ENCODE data around the gene AHCYL2.
"Not testable (repeated sequence)": the region's sequence is repeated elsewhere in the genome, so short reads cannot be mapped to it uniquely, and the experiment has no call there.

DNA sequence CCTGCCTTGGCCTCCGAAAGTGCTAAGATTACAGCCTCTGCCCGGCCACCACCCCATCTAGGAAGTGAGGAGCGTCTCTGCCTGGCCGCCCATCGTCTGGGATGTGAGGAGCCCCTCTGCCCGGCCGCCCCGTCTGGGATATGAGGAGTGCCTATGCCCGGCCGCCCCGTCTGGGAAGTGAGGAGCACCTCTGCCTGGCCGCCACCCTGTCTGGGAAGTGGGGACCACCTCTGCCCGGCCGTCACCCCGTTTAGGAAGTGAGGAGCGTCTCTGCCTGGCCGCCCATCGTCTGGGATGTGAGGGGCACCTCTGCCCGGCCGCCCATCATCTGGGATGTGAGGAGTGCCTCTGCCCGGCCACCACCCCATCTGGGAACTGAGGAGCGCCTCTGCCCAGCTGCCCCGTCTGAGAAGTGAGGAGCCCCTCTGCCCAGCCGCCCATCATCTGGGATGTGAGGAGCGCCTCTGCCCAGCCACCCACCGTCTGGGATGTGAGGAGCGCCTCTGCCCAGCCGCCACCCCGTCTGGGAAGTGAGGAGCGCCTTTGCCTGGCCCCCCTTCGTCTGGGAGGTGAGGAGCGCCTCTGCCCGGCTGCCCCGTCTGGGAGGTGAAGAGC, 8.6 kb upstream of the AHCYL2 start:
- TF ChIP-seq, protein P1, sequence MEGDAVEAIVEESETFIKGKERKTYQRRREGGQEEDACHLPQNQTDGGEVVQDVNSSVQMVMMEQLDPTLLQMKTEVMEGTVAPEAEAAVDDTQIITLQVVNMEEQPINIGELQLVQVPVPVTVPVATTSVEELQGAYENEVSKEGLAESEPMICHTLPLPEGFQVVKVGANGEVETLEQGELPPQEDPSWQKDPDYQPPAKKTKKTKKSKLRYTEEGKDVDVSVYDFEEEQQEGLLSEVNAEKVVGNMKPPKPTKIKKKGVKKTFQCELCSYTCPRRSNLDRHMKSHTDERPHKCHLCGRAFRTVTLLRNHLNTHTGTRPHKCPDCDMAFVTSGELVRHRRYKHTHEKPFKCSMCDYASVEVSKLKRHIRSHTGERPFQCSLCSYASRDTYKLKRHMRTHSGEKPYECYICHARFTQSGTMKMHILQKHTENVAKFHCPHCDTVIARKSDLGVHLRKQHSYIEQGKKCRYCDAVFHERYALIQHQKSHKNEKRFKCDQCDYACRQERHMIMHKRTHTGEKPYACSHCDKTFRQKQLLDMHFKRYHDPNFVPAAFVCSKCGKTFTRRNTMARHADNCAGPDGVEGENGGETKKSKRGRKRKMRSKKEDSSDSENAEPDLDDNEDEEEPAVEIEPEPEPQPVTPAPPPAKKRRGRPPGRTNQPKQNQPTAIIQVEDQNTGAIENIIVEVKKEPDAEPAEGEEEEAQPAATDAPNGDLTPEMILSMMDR (IDR thresholded peaks at IDR 0.05; ENCODE audit: low read length) = not testable (repeated sequence)
- not testable (repeated sequence) for TF ChIP-seq EZH2 (IDR thresholded peaks at IDR 0.05; ENCODE audit: borderline replicate concordance, low read length)

Measured in OCI-LY1 (cell line).